Calu3 (cell line): ENCODE results near the gene PDZD2. TPM values are rescaled to one million over a fixed set of nuclear protein-coding genes. Genes with fewer than 3 reads are reported as not detected.

Source experiments
- BruUV-seq: library from RNA; stranded (reverse); fragments of 400-500 nt; replicated peaks from 2 replicates; lab custom pipeline; 2021; lab: Mats Ljungman, UMichigan
- CTCF ChIA-PET: fragments of 300-600 bp; sonication (Branson Sonifier 250); formaldehyde crosslinking; loops from one replicate; lab custom pipeline; 2022; ENCODE audit warnings: antibody characterized with exemption; lab: Charles Lee
- DNase-seq: peaks from one replicate; pipeline ENCODE4 v3.0.0; 2022
- H3K27ac Mint-ChIP-seq: one replicate; pipeline ENCODE4 v1.8.0; 2022; ENCODE audit warnings: mixed read lengths; ENCODE audit not compliant: unreplicated experiment
- H3K27me3 Mint-ChIP-seq: one replicate; pipeline ENCODE4 v1.8.0; 2022; ENCODE audit warnings: mixed read lengths; ENCODE audit not compliant: unreplicated experiment
- H3K36me3 Mint-ChIP-seq: one replicate; pipeline ENCODE4 v1.8.0; 2022; ENCODE audit warnings: mild to moderate bottlenecking, moderate library complexity, mixed read lengths; ENCODE audit not compliant: insufficient read depth, unreplicated experiment
- H3K4me1 Mint-ChIP-seq: one replicate; pipeline ENCODE4 v1.8.0; 2022; ENCODE audit warnings: mild to moderate bottlenecking, low read depth, mixed read lengths; ENCODE audit not compliant: unreplicated experiment
- H3K4me3 Mint-ChIP-seq: one replicate; pipeline ENCODE4 v1.8.0; 2022; ENCODE audit warnings: mild to moderate bottlenecking, low read depth, moderate library complexity, mixed read lengths; ENCODE audit not compliant: unreplicated experiment
- H3K9me3 Mint-ChIP-seq: one replicate; pipeline ENCODE4 v1.8.0; 2022; ENCODE audit warnings: low read depth, mixed read lengths; ENCODE audit not compliant: unreplicated experiment
- intact Hi-C: fragments of 100-400 bp; cut with micrococcal nuclease; formaldehyde crosslinking; loops from one replicate; pipeline ENCODE4 v1.10.0; 2022; ENCODE audit not compliant: unreplicated experiment
- total RNA-seq: library from RNA; stranded (reverse); gene quantifications from 2 replicates; pipeline ENCODE4 v1.2.3, GENCODE V29; 2022
- TF ChIP-seq, protein P1 (sequence below): fragments of 200-600 bp; IDR thresholded peaks from one replicate; pipeline ENCODE4 v1.8.0; 2022; ENCODE audit warnings: antibody characterized with exemption; ENCODE audit not compliant: unreplicated experiment

PDZD2 gene
- total RNA-seq, 1 experiment from 2014 or later = 0.97 TPM

DNA sequence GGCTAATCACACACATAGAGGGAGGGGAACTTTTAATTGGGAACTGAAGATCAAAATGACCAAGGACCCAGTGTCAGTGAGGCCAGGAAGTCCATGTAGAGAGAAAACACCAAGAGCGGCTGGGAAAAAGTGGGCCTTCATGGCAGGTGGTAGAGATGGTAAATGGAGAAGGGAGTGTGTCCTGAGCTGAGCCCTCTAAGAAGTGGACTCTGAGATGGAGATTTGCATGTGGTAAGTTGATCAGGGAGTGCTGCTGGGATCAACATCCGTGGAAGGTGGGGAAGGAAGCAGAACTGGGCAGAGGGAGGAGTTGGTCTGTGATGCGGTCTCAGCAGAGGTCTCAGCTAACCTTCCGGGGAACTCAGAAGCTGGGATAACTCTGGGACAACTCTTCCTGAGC, 18.9 kb upstream of the PDZD2 start:
- Mint-ChIP-seq H3K36me3 (no peaks in the 10 kb centered on the region), H3K4me1 (no peaks in the 10 kb centered on the region), H3K9me3 (no peaks in the 10 kb centered on the region), H3K27me3 (peaks cover 14% of the 10 kb centered on the region), H3K27ac (no peak overlapping the region), H3K4me3 (no peak overlapping the region)
- DNase-seq = no peak
- CTCF ChIA-PET = no interaction called here
- TF ChIP-seq, protein P1, sequence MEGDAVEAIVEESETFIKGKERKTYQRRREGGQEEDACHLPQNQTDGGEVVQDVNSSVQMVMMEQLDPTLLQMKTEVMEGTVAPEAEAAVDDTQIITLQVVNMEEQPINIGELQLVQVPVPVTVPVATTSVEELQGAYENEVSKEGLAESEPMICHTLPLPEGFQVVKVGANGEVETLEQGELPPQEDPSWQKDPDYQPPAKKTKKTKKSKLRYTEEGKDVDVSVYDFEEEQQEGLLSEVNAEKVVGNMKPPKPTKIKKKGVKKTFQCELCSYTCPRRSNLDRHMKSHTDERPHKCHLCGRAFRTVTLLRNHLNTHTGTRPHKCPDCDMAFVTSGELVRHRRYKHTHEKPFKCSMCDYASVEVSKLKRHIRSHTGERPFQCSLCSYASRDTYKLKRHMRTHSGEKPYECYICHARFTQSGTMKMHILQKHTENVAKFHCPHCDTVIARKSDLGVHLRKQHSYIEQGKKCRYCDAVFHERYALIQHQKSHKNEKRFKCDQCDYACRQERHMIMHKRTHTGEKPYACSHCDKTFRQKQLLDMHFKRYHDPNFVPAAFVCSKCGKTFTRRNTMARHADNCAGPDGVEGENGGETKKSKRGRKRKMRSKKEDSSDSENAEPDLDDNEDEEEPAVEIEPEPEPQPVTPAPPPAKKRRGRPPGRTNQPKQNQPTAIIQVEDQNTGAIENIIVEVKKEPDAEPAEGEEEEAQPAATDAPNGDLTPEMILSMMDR = no peak
- BruUV-seq = no TSS peak
- intact Hi-C loops = no loop called here

DNA sequence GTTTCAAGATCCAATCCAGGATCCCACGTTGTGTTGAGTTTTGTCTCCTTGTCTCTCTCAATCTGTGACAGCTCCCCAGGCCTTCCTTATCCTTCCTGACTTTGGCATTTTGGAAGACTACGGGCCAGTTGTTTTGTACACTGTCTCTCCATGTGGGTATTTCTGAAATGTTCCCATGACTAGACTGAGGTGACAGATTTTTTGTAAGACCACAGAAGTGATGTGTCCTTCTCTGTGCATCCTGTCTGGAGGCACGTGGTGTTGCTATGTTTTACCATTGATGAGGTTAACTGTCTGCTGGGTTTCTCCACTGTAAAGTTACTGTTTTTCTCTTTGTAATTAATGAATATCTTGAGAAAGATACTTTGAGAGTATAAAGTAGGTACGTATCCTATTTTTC, 15.7 kb upstream of the PDZD2 start:
- TF ChIP-seq, protein P1 = no peak
- H3K27ac Mint-ChIP-seq = no peak overlapping the region
- H3K4me3 Mint-ChIP-seq = no peak overlapping the region
- DNase-seq = no peak
- BruUV-seq = no TSS peak
- peaks cover 41% of the 10 kb centered on the region for H3K27me3 Mint-ChIP-seq
- intact Hi-C loops = no loop called here
- CTCF ChIA-PET = no interaction called here
- H3K4me1 Mint-ChIP-seq = no peaks in the 10 kb centered on the region
- H3K9me3 Mint-ChIP-seq = no peaks in the 10 kb centered on the region
- no peaks in the 10 kb centered on the region for H3K36me3 Mint-ChIP-seq

DNA sequence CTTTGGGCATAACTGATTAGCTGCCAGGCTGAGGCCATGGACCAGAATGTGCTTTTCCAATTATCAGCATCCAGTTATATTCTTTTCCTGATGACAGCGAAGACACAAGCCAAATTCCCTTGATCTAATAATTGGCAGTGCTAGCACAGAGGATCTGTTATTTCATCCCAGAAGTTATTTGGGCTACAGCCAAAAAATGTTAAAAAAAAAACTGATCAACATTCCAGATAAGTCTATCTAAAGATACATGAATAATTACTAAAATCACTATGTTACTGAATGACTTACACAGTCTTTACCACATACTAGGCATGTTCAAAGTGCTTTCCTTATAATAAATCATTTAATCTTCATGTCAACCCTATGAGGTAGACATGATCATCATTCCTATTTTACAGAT, 13.5 kb upstream of the PDZD2 start:
- H3K9me3 Mint-ChIP-seq = no peaks in the 10 kb centered on the region
- intact Hi-C loops = no loop called here
- no TSS peak for BruUV-seq

DNA sequence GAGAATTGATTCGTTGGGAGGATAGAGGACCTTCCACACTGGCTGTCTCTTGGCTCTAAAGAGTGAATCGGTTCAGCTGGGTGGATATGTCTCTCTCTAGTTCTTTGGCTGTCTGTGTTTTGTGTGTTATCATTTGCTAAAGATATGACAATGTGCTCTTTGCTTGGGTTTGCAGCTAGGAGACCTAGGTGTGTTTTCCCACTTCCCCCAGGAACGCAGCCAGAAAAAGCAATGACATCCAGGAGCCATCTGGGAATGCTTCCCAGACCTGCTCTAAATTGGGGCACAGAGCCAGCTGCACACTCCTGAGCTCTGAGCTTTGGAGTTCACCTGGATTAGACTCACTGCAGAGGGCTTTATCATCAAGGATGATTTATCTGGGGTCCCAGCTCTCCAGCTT, 12.8 kb upstream of the PDZD2 start:
- intact Hi-C loops = no loop called here
- TF ChIP-seq, protein P1 = no peak
- Mint-ChIP-seq H3K27ac (no peak overlapping the region), H3K4me1 (no peaks in the 10 kb centered on the region), H3K4me3 (no peak overlapping the region), H3K9me3 (no peaks in the 10 kb centered on the region), H3K36me3 (no peaks in the 10 kb centered on the region), H3K27me3 (peaks cover 63% of the 10 kb centered on the region)
- CTCF ChIA-PET = no interaction called here
- no peak for DNase-seq
- BruUV-seq = no TSS peak

More for the DNA sequence above, 13.5 kb upstream of the PDZD2 start:
- H3K27me3 Mint-ChIP-seq = peaks cover 55% of the 10 kb centered on the region
- no peak overlapping the region for H3K27ac Mint-ChIP-seq
- H3K36me3 Mint-ChIP-seq = no peaks in the 10 kb centered on the region
- DNase-seq = no peak
- TF ChIP-seq, protein P1 = no peak
- no peaks in the 10 kb centered on the region for H3K4me1 Mint-ChIP-seq
- CTCF ChIA-PET = interaction anchor here (0.6 kb wide), 1 partner anchor 93 kb away, joined by 5 read pairs; the partner anchor contains the start of gene C5orf22
- no peak overlapping the region for H3K4me3 Mint-ChIP-seq
